Suprapubic skin (tissue), 4 donors: ENCODE data around the gene POLR2L. TPM values are rescaled to one million over a fixed set of nuclear protein-coding genes. Genes with fewer than 3 reads are reported as not detected.

Source experiments
- DNase-seq, 2 donors: peaks; one replicate each; pipeline ENCODE4 v3.0.0-alpha.2; 2019; ENCODE audit warnings: low spot score in 2 of 2
- H3K27ac ChIP-seq: fragments of 200-600 bp; sonication (generic); one replicate; pipeline ENCODE4 v1.5.1; 2019
- H3K27me3 ChIP-seq: fragments of 200-600 bp; sonication (generic); one replicate; pipeline ENCODE4 v1.5.1; 2019
- H3K36me3 ChIP-seq: fragments of 200-600 bp; sonication (generic); one replicate; pipeline ENCODE4 v1.5.1; 2019
- H3K4me1 ChIP-seq: fragments of 200-600 bp; sonication (generic); one replicate; pipeline ENCODE4 v1.5.1; 2019
- H3K4me3 ChIP-seq: fragments of 200-600 bp; sonication (generic); one replicate; pipeline ENCODE4 v1.5.1; 2019; ENCODE audit warnings: mild to moderate bottlenecking
- H3K9me3 ChIP-seq: fragments of 200-600 bp; sonication (generic); one replicate; pipeline ENCODE4 v1.5.1; 2019
- CTCF ChIP-seq, 2 donors: fragments of 200-600 bp in 1 of 2; fragments of 450-650 bp in 1 of 2; sonication (generic) in 1 of 2; IDR thresholded peaks; one replicate each; pipeline ENCODE4 v1.5.1; 2016 to 2019; ENCODE audit warnings: antibody characterized with exemption in 2 of 2, mild to moderate bottlenecking in 1 of 2, moderate library complexity in 1 of 2
- EP300 ChIP-seq: sonication (generic); formaldehyde crosslinking; IDR thresholded peaks from one replicate; pipeline ENCODE4 v1.6.1; 2017; ENCODE audit warnings: antibody characterized with exemption
- POLR2A ChIP-seq, 2 donors: fragments of 450-650 bp; IDR thresholded peaks; one replicate each; pipeline ENCODE4 v1.6.1; 2017; ENCODE audit warnings: antibody characterized with exemption in 2 of 2, mild to moderate bottlenecking in 2 of 2, moderate library complexity in 2 of 2
- POLR2AphosphoS5 ChIP-seq, 3 donors: sonication (generic); formaldehyde crosslinking; IDR thresholded peaks; one replicate each; pipeline ENCODE4 v1.6.1; 2017; ENCODE audit warnings: antibody characterized with exemption in 3 of 3
- WGBS: methylation state at CpG from one replicate; pipeline ENCODE4 v1.1.5; 2018; 5-methylcytosine and 5-hydroxymethylcytosine counted together
- total RNA-seq, 4 donors: library from RNA; depleted of rRNA; stranded (reverse); fragments of >200 nt; gene quantifications; one replicate each; pipeline ENCODE4 v1.1.0, GENCODE V29; 2016

The POLR2L gene
- total RNA-seq, 4 donors from 2014 or later = 31.1 to 76.4 (median 56.4) TPM

GRCh38 chr11:809287-810039 is 32.9 kb downstream of the POLR2L start, which contains the start of gene RPLP2:
Gene RPLP2 (plus strand): TSS chr11:809967. CDS start chr11:810235, 268 bp downstream.
- TF ChIP-seq EP300 (no peak), POLR2AphosphoS5 (IDR thresholded peaks at IDR 0.05) (peak; percentile 93 to 95 (median 94)), POLR2A (IDR thresholded peaks at IDR 0.05) (peak; percentile 73 to 92), CTCF (IDR thresholded peaks at IDR 0.05) (no peak)
- peaks cover 49% of the 10 kb centered on the region for H3K4me1 ChIP-seq

GRCh38 chr11:808427-809286 is 33.7 kb downstream of the POLR2L start:
- Histone ChIP-seq H3K4me1 (peaks cover 57% of the 10 kb centered on the region), H3K4me3 (peak overlapping the region; percentile 98), H3K27me3 (no peaks in the 10 kb centered on the region), H3K9me3 (no peaks in the 10 kb centered on the region), H3K27ac (peak overlapping the region; percentile 95), H3K36me3 (peaks cover 24% of the 10 kb centered on the region)
- 43% methylated on average over 26 of the region's 36 CpGs for WGBS
- peak in 1 of 2 donors; percentile 93 for DNase-seq
- TF ChIP-seq CTCF (IDR thresholded peaks at IDR 0.05) (no peak), EP300 (no peak), POLR2A (IDR thresholded peaks at IDR 0.05) (no peak), POLR2AphosphoS5 (IDR thresholded peaks at IDR 0.05) (no peak)

More at GRCh38 chr11:809287-810039, 32.9 kb downstream of the POLR2L start, which contains the start of gene RPLP2:
- peak; percentile 99 to 100 for DNase-seq
- Histone ChIP-seq H3K4me3 (peak within 1 kb of the TSS; percentile 98), H3K27me3 (no peaks in the 10 kb centered on the region), H3K27ac (peak within 1 kb of the TSS; percentile 95), H3K9me3 (no peaks in the 10 kb centered on the region), H3K36me3 (peaks cover 30% of the 10 kb centered on the region)
- WGBS = 0% methylated on average over 16 of the region's 81 CpGs

- Histone ChIP-seq H3K4me1 (peaks cover 37% of the 10 kb centered on the region), H3K9me3 (no peaks in the 10 kb centered on the region), H3K27me3 (no peaks in the 10 kb centered on the region), H3K27ac (peak overlapping the region; percentile 92), H3K36me3 (peaks cover 23% of the 10 kb centered on the region), H3K4me3 (peak overlapping the region; percentile 67)
- 5% methylated on average over 12 of the region's 18 CpGs for WGBS
- no peak for DNase-seq
- TF ChIP-seq POLR2AphosphoS5 (IDR thresholded peaks at IDR 0.05) (no peak), EP300 (no peak), CTCF (IDR thresholded peaks at IDR 0.05) (no peak), POLR2A (IDR thresholded peaks at IDR 0.05) (no peak)
These were observed 37.7 kb downstream of the POLR2L start for GRCh38 chr11:804599-804964.

GRCh38 chr11:803770-804598 is 38.3 kb downstream of the POLR2L start:
- TF ChIP-seq POLR2AphosphoS5 (IDR thresholded peaks at IDR 0.05) = no peak
- no peaks in the 10 kb centered on the region for H3K9me3 ChIP-seq
- no peak for DNase-seq
- 78% methylated on average over 8 of the region's 26 CpGs for WGBS
- peaks cover 37% of the 10 kb centered on the region for H3K4me1 ChIP-seq
- H3K27me3 ChIP-seq = no peaks in the 10 kb centered on the region
- peak overlapping the region; percentile 67 for H3K4me3 ChIP-seq
- no peak overlapping the region for H3K27ac ChIP-seq
- peaks cover 23% of the 10 kb centered on the region for H3K36me3 ChIP-seq

- no peak for DNase-seq
- Histone ChIP-seq H3K27ac (no peak overlapping the region), H3K27me3 (no peaks in the 10 kb centered on the region), H3K9me3 (no peaks in the 10 kb centered on the region), H3K36me3 (peaks cover 23% of the 10 kb centered on the region), H3K4me3 (no peak overlapping the region), H3K4me1 (peaks cover 32% of the 10 kb centered on the region)
- 100% methylated on average over 1 of the region's 8 CpGs for WGBS
- TF ChIP-seq POLR2A (IDR thresholded peaks at IDR 0.05) (no peak), POLR2AphosphoS5 (IDR thresholded peaks at IDR 0.05) (no peak), CTCF (IDR thresholded peaks at IDR 0.05) (no peak), EP300 (no peak)
These were observed 38.9 kb downstream of the POLR2L start for GRCh38 chr11:803467-803742.
